ENCODE measurements around the gene MOB3A.

Gene MOB3A

DNA sequence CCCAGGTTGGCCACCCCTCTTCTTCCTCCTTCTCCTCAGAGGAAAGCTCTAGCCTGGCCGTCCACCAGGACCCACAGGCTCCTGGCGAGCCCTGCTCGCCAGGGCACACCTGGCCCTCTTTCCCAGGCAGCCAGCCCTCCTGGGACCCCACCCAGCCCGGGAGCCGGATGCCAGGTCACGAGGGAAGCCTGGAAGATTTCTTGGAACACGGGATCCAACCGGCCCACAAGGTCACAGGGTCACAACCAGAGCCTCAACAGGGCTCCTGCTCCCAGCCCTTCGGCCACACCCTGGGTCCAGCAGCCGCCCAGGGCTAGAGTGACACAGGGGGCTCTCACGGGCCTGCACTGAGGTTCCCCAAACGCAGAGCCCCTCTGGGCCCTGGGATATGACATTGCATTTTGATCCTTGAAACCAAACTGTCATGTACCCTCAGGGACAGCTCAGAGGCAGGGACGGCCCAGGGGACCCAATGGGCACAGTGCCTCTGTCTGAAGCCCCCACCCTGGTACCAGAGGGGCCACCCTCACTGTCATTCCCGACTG is 50.6 kb downstream of the MOB3A start:
- no peak for DNase-seq

GRCh38 chr19:2044709-2045500 is 51.2 kb downstream of the MOB3A start:
- no peak for DNase-seq

DNA sequence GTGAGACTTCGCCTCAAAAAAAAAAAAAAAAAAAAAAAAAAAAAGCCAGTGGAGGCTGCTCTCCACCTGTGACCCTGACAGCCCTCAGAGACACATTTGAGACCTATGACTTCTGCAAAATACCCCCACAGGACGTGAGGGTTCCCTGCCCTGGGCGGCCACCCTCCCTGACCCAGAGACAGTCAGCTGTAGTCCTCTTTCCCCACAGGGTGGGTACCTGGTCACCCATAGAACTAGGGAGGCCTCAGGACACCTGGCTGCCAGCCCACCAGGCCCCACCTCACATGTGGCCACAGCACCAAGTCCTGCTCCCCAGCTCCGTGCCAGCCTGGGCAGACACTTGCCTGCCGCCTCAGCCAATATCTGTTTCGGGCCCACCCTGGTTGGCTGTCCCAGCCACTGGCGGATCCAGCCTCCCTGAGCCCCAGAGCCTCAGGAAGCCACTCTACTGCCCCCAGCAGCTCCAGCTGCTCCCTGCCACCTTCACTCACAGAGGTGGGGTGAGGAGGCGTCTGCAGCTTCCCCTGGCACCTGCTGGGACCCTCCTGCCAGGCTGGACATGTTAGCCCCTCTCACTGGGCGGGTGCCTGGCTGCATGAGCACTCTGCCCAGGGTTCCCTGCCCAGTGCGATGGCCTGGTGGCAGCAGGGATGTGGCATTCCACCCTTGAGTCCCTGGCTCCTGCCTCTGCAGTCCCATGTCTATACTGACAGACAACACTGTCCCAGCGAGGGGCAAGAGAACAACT is 52.0 kb downstream of the MOB3A start:
- no peak for DNase-seq

DNA sequence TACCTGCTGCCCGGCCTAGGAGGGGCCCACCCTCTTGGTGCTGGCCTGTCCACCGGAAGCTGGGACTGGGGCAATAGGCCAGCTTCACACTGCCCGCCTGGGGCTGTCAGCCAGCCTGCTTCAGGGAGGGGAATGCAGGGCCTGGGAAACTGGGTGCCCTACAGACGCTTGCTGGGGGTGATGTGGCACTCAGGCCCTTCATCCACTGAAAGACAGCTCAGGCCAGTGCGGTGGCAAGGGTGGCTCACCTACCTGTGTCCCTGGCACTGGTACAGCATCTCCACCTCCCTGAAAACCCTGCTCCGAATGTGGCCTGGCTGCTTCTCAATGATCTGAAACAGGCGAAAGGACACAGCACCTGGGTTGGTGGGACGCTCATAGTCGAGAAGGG is 52.9 kb downstream of the MOB3A start:
- no peak for DNase-seq

GRCh38 chr19:2042485-2043250 is 53.5 kb downstream of the MOB3A start:
- DNase-seq, result no peak

GRCh38 chr19:2041683-2042484 is 54.2 kb downstream of the MOB3A start:
- peak; percentile 100 for DNase-seq

DNA sequence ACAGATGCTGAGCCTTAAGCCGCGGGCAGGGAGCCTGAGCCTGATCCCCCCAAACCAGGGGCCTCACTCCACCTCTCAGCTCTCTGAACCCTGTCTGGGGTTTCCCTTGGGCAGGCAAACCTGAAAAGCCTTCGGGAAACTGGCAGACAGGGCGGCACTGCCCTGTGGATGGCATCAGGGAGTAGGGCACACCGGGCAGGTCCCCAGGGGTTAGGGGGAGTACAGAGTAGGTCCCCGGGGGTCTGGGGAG is 54.8 kb downstream of the MOB3A start:
- no peak for DNase-seq

GRCh38 chr19:2040647-2041432 is 55.3 kb downstream of the MOB3A start:
- no peak for DNase-seq

DNA sequence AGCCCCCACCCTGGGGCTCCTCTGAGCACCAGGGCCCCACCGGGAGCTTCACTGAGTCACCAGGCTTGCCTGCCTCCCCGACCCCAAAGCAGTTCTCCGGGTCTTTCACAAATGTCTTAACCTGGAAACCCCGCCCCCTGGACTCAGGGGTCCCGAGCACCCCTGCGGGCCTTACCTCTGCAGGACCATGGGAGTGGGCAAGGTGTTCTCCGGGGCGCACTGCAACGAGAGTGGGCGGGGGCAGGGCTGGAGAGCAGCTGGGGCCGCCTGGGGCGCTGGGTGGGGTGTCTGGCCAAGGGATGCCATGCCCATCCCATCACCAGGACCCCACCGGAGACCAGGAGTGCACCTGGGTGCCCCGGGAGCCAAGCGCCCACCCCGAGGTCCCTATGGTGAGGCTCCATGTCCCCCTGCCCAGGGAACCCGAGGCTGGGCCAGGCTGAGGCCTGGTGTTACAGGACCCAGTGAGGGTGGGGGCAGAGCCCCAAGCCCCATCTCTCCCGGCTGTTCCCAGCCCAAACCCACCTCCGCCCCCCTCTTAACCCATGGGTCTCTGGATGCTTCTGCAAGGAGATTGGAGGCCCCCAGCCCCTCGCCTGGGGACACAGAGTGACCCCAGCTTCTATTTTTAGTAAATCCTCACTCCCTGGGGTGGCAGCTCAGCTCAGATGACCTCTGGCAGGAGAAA is 56.0 kb downstream of the MOB3A start:
- no peak for DNase-seq

DNA sequence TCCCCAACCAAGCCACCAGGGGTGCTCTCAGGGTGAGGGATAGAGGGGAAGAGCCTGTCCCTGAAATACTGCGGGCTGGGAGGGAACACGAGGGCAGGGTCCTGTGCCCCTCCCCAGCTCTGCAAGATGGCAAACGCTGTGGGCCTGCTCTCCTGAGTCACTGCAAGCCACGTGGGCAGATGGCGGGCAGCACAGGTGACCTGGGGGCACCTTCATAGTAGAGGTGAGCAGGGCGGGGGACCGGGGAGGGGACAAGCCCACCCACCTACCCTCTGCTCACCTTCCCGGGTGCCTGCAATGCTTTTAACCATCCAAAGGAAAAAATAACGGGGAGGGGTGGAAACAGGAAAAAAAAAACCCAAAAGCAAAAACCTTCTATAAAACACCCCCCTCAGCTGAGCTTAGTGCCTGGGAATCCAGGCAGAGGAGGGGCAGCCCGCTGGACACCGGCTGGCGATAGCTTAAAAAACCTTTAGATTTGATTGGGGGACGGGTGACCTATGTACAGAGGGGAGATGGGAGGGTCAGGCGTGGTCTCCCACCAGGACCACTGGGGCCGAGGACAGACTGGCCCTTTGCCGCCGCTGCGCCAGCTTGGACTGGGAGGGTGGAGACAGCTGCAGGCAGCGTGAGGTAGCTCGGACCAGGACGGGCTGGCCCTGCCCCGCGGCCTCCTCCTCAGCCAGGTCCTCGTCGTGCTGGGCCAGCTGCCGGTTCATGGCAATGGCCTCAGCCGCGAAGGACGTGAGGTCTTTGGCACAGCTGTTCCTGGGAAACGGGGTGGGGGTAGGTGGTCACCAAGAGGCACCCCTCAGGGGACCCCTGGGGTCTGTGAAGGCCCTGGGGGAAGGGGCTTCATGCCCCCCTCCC is 56.8 kb downstream of the MOB3A start:
- DNase-seq, result no peak

GRCh38 chr19:2038284-2039088 is 57.6 kb downstream of the MOB3A start:
- DNase-seq, result no peak

GRCh38 chr19:2037651-2038255 is 58.4 kb downstream of the MOB3A start:
- no peak for DNase-seq

DNA sequence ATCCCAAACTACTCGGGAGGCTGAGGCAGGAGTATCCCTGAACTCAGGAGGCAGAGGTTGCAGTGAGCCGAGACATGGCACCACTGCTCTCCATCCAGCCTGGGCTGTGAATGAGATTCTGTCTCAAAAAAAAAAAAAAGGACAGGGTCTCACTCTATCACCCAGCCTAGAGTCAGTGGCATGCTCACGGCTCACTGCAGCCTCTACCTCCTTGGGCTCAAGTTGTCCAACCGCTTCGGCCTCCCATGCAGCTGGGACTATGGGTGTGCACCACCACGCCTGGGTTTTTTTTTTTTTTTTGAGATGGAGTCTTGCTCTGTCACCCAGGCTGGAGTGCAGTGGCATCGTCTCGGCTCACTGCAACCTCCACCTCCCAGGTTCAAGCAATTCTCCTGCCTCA is 59.7 kb downstream of the MOB3A start:
- peak; percentile 1 for DNase-seq

DNA sequence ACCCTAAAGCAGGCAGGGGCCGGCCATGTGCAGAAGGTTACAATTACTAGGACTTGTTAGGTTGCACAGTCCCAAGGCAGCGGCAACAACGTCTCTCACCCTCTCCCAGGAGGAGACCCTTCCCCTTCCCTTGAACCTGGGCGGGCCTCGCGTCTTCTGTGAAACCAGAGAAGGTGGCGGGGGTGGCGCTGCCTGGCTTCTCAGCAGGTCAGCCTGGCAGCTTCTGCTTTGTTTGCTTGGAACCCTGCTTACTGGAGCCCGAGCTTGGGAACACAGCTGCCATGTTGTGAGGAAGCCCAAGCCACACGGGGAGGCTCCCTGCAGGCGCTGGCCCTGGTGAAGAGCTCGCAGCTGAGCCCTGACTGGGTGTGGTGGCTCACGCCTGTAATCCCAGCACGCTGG is 60.5 kb downstream of the MOB3A start:
- no peak for DNase-seq

DNA sequence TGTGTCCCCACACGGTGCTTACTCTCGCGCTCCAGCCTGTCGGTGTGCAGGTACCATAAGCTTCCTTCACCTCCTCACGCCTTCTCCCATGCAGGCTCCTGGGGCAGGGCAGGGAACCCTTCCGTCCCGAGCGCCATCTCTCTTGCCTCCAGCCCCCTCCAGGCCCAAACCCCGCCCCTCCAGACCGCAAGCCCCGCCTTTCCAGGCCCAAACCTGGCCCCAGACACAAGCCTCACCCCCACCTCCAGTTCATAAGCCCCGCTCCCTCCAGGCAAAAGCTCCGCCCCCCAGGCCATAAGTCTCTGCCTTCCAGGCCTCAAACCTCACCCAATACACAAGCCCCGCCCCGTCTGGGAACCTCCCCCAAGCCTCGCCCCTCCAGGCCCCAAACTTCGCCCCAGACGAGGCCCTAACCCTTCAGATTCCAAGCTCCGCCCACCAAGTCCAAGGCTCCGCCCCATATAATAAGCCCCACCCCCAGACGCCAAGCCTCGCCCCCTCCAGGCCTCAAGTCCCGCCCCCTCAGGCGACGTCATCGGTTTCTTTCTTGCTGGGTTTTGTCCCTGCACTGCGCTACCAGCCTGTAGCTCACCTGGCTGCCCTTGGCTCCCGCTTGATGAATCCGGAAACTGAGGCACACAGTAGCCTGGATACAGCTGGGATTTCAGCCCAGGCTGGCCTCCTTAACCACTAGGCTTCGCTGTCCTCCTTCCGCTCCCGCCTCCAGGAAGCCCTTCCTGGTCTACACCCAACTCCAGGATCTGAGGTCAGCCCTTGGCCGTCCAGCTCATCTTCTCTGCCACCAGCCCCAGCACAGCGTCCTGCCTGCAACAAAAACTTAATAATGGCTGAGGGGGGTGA is 61.2 kb downstream of the MOB3A start:
- peak; percentile 53 for DNase-seq

DNA sequence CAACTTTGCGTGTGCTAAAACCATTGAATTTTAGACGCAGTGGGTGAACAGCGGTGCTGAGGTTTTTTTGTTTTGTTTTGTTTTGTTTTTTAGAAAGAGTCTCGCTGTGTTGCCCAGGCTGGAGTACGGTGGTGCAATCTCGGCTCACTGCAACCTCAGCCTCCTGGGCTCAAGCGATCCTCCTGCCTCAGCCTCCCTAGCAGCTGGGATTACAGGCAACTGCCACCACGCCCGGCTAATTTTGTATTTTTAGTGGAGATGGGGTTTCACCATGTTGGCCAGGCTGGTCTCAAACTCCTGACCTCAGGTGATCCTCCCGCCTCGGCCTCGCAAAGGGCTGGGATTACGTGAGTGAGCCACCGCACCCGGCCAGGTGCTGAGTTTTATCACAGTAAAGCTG is 61.9 kb downstream of the MOB3A start:
- DNase-seq, result peak; percentile 1

GRCh38 chr19:2033825-2034159 is 62.3 kb downstream of the MOB3A start:
- DNase-seq, result no peak

Data from CD4-positive, alpha-beta T cell treated with Interleukin-17A for 4 hours (primary cell).